IPS-18a (cell line): ENCODE measurements around the gene CHTF8.

Source experiments
- H3K27ac ChIP-seq: one replicate; pipeline ENCODE4 v1.5.1; 2013; ENCODE audit warnings: low read length
- H3K27me3 ChIP-seq: one replicate; pipeline ENCODE4 v1.6.1; 2013; ENCODE audit warnings: mild to moderate bottlenecking, low read length; ENCODE audit not compliant: control insufficient read depth, insufficient read depth
- H3K36me3 ChIP-seq: one replicate; pipeline ENCODE4 v1.6.1; 2013; ENCODE audit warnings: low read depth, low read length; ENCODE audit not compliant: control insufficient read depth
- H3K4me1 ChIP-seq: one replicate; pipeline ENCODE4 v1.6.1; 2013; ENCODE audit warnings: low read depth, low read length; ENCODE audit not compliant: control insufficient read depth
- H3K4me3 ChIP-seq: one replicate; pipeline ENCODE4 v1.5.1; 2013; ENCODE audit warnings: low read length
- H3K9ac ChIP-seq: one replicate; pipeline ENCODE4 v1.6.1; 2013; ENCODE audit warnings: mild to moderate bottlenecking, low read length, moderate library complexity
- H3K9me3 ChIP-seq: one replicate; pipeline ENCODE4 v1.6.1; 2013; ENCODE audit warnings: low read depth, low read length; ENCODE audit not compliant: control insufficient read depth

CHTF8 gene, protein sequence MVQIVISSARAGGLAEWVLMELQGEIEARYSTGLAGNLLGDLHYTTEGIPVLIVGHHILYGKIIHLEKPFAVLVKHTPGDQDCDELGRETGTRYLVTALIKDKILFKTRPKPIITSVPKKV

DNA sequence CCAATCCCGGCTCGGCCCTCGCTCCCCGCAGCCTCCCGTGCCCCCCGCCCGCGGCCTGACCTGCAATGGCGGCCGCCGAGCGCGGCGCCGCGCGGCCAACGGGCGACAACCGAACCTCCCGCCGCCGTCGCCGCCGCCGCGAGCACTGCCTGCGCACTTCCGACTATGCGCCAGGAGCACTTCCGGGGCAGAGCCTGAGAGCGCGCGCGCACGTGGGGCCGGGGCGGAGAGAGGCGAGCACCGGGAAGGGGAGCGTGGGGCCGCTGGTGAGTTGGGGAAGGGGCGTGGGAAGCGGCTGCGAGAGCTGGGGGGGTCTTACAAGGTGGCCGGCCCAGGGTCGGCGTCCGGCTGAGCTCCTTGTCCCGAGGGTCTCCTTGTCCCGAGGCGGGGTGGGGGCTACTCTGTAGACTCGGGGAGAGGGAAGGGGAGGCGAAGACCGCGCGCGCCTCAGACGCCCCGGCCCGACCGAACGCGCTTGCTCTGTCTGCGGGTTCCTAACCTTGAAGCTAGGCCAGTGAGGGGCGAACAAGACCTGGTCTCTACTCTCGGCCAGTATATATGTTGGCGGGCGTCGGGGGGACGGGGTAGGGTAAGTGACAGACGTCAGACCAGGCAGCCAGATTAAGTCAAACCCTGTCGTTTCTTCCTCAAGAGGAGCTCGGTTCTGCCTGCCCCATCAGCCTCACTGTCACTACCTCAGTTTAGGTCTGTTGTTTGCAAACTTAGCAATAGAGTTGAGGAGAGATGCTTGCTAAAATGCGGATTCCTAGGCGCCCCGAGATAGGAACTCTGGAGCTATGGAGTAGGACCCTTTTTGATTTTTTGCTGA, at the start of gene CHTF8, which contains the start of gene UTP4:
TSS of gene CHTF8 (minus strand) at position 165 of the 829 bp plus-strand sequence. CDS start 11,130 bp downstream, outside the sequence.
TSS of gene UTP4 (plus strand) at position 226 of the 829 bp plus-strand sequence. CDS start 811 bp downstream, outside the sequence.
- peaks cover 19% of the 10 kb centered on the region for H3K36me3 ChIP-seq
- H3K27ac ChIP-seq: peak within 1 kb of the TSS; percentile 76
- no peaks in the 10 kb centered on the region for H3K9me3 ChIP-seq
- no peaks in the 10 kb centered on the region for H3K27me3 ChIP-seq
- H3K4me3 ChIP-seq: peak within 1 kb of the TSS; percentile 96
- peak within 1 kb of the TSS; percentile 90 for H3K9ac ChIP-seq
- peaks cover 10% of the 10 kb centered on the region for H3K4me1 ChIP-seq

DNA sequence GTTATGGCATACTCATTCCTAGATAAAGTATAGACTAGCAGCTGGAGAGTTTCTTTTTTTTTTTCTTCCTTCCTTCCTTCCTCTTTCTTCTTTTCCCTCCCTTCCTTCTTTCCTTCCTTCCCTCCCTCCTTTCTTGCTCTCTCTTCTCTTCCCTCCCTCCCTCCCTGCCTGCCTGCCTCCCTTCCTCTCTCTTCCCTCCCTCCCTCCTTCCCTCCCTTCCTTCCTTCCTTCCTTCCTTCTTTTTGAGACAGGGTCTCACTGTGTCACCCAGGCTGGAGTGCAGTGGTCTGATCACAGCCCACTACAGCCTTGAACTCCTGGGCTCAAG, 47.6 kb upstream of the CHTF8 start:
- no peak overlapping the region for H3K4me3 ChIP-seq
- no peaks in the 10 kb centered on the region for H3K27me3 ChIP-seq
- no peak overlapping the region for H3K9ac ChIP-seq
- H3K4me1 ChIP-seq: no peaks in the 10 kb centered on the region
- H3K27ac ChIP-seq: no peak overlapping the region
- no peaks in the 10 kb centered on the region for H3K36me3 ChIP-seq
- no peaks in the 10 kb centered on the region for H3K9me3 ChIP-seq

GRCh38 chr16:69179328-69180010, 47.1 kb upstream of the CHTF8 start:
- H3K27ac ChIP-seq: no peak overlapping the region
- H3K4me3 ChIP-seq: no peak overlapping the region
- H3K36me3 ChIP-seq: no peaks in the 10 kb centered on the region
- no peaks in the 10 kb centered on the region for H3K9me3 ChIP-seq
- H3K4me1 ChIP-seq: no peaks in the 10 kb centered on the region
- no peaks in the 10 kb centered on the region for H3K27me3 ChIP-seq
- no peak overlapping the region for H3K9ac ChIP-seq

GRCh38 chr16:69176033-69176800, 43.8 kb upstream of the CHTF8 start:
- Histone ChIP-seq H3K9me3 (no peaks in the 10 kb centered on the region), H3K36me3 (no peaks in the 10 kb centered on the region), H3K4me3 (no peak overlapping the region), H3K9ac (no peak overlapping the region), H3K27ac (no peak overlapping the region), H3K27me3 (no peaks in the 10 kb centered on the region), H3K4me1 (no peaks in the 10 kb centered on the region)

DNA sequence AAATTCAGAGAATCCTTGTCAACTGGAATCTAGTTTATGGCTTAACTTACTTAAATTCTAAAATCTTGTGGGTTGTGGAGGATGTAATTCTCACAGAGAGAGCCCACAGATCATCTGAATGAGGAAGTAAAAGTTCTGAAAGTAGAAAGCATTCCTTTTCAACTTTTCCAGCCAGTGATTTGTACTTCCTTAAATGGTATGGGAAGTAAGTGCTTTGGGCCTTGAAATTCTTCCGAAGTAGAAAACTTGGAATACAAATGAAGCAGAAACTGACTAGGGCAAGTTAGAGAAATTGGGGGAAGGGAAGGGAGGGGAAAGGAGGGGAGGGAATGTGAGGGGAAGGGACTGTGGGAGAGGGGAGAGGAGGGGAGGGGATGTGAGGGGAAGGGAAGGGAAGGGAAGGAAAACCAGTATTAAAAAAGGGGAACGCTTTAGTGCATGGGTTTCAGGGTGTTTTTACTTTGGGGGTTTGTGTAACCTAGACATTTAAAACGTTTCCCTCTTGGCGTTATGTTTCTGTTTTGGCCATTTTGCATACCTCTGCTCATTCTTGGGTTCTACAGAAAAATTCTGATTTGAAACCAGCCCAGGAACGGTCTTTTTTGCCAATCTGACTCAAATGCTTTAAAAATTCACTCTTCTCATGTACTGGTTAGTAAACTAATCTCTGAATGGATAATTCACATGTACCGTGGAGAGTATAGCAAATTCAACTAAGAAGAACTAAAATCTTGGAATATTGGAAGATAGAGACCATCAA, 39.1 kb upstream of the CHTF8 start:
- Histone ChIP-seq H3K27ac (no peak overlapping the region), H3K36me3 (peaks cover 31% of the 10 kb centered on the region)

GRCh38 chr16:69169607-69170352, 37.4 kb upstream of the CHTF8 start:
- Histone ChIP-seq H3K4me3 (no peak overlapping the region), H3K27ac (no peak overlapping the region), H3K36me3 (peaks cover 48% of the 10 kb centered on the region), H3K4me1 (no peaks in the 10 kb centered on the region), H3K9ac (no peak overlapping the region), H3K9me3 (no peaks in the 10 kb centered on the region), H3K27me3 (no peaks in the 10 kb centered on the region)

More for the DNA sequence above, 39.1 kb upstream of the CHTF8 start:
- H3K4me1 ChIP-seq: no peaks in the 10 kb centered on the region
- H3K27me3 ChIP-seq: no peaks in the 10 kb centered on the region
- H3K9ac ChIP-seq: no peak overlapping the region
- H3K4me3 ChIP-seq: no peak overlapping the region
- H3K9me3 ChIP-seq: no peaks in the 10 kb centered on the region

GRCh38 chr16:69169051-69169450, 36.7 kb upstream of the CHTF8 start:
- Histone ChIP-seq H3K27me3 (no peaks in the 10 kb centered on the region), H3K27ac (no peak overlapping the region), H3K4me1 (no peaks in the 10 kb centered on the region), H3K9ac (no peak overlapping the region), H3K4me3 (no peak overlapping the region), H3K9me3 (no peaks in the 10 kb centered on the region), H3K36me3 (peaks cover 54% of the 10 kb centered on the region)

- Histone ChIP-seq H3K36me3 (peaks cover 66% of the 10 kb centered on the region), H3K27me3 (no peaks in the 10 kb centered on the region), H3K27ac (no peak overlapping the region), H3K9me3 (no peaks in the 10 kb centered on the region), H3K9ac (no peak overlapping the region), H3K4me3 (no peak overlapping the region), H3K4me1 (no peaks in the 10 kb centered on the region)
Observed at GRCh38 chr16:69166946-69167930, 34.9 kb upstream of the CHTF8 start.

- no peaks in the 10 kb centered on the region for H3K4me1 ChIP-seq
- no peaks in the 10 kb centered on the region for H3K27me3 ChIP-seq
- no peak overlapping the region for H3K9ac ChIP-seq
- H3K27ac ChIP-seq: no peak overlapping the region
- H3K4me3 ChIP-seq: no peak overlapping the region
- H3K36me3 ChIP-seq: peaks cover 70% of the 10 kb centered on the region
- H3K9me3 ChIP-seq: no peaks in the 10 kb centered on the region
Observed at GRCh38 chr16:69166221-69166833, 33.9 kb upstream of the CHTF8 start.
